HCT116 (cell line): Measurements from ENCODE around the gene ARTN. TPM values are rescaled to one million over a fixed set of nuclear protein-coding genes. Genes with fewer than 3 reads are reported as not detected.
A peak's percentile ranks its signal among the peaks of the same experiment; 100 is the strongest.

ENCODE experiments used
- ATAC-seq: fragments of 200-7000 bp; cut with Tn5 transposase; 2 replicates; pipeline ENCODE4 v1.9.1; 2020; ENCODE audit warnings: mild to moderate bottlenecking, moderate library complexity
- BruUV-seq: library from RNA; stranded (reverse); fragments of 400-500 nt; replicated peaks from 2 replicates; lab custom pipeline; 2021; lab: Mats Ljungman, UMichigan
- CTCF ChIA-PET: fragments of 300-600 bp; sonication (Branson Sonifier 250); formaldehyde crosslinking; loops from one replicate; lab custom pipeline; 2021; ENCODE audit warnings: antibody characterized with exemption; lab: Charles Lee
- POLR2A ChIA-PET: fragments of 300-600, 350-600 bp; sonication (Branson Sonifier 250); formaldehyde crosslinking; loops from one replicate; lab custom pipeline; 2021; ENCODE audit warnings: antibody characterized with exemption; lab: Charles Lee
- RAD21 ChIA-PET, 2 experiments: fragments of 300-600 bp; sonication (Branson Sonifier 250); formaldehyde crosslinking; loops; one replicate each; lab custom pipeline; 2023; ENCODE audit warnings: low total read pairs in 2 of 2; ENCODE audit not compliant: uncharacterized antibody in 2 of 2, unreplicated experiment in 2 of 2, low non-redundant PET in 1 of 2; lab: Charles Lee
- DNase-seq: peaks from one replicate; pipeline ENCODE4 v3.0.0-alpha.2; 2010; ENCODE audit warnings: low read depth, low spot score
- H2AFZ ChIP-seq: fragments of 200-600 bp; shearing (Covaris generic), sonication (generic); 2 replicates; pipeline ENCODE4 v1.6.1; 2017; ENCODE audit warnings: low read depth, mixed run types, mixed read lengths, antibody characterized with exemption, low read length; ENCODE audit not compliant: poor library complexity, severe bottlenecking
- H3K27ac ChIP-seq: 2 replicates; pipeline ENCODE4 v1.5.1; 2012; ENCODE audit warnings: low read depth, low read length
- H3K27me3 ChIP-seq: fragments of 200-600 bp; sonication (generic); 2 replicates; pipeline ENCODE4 v1.6.1; 2016; ENCODE audit warnings: mixed run types, low read length, mixed read lengths; ENCODE audit not compliant: insufficient read depth
- H3K36me3 ChIP-seq, 2 experiments: fragments of 200-500 bp in 1 of 2; fragments of 200-600 bp in 1 of 2; sonication (Bioruptor generic) in 1 of 2; sonication (generic) in 1 of 2; 2 replicates each; pipeline versions ENCODE4 v1.5.1 to v1.6.1; 2014 to 2016; ENCODE audit warnings: low read length in 2 of 2, inconsistent platforms in 1 of 2, mixed read lengths in 1 of 2, mixed run types in 1 of 2; ENCODE audit not compliant: insufficient read depth in 2 of 2, control insufficient read depth in 1 of 2
- H3K4me1 ChIP-seq, 2 experiments: fragments of 200-600 bp in 1 of 2; sonication (generic) in 1 of 2; 2 replicates each; pipeline versions ENCODE4 v1.5.1 to v1.6.1; 2012 to 2017; ENCODE audit warnings: low read length in 2 of 2, inconsistent platforms in 1 of 2, mild to moderate bottlenecking in 1 of 2, mixed read lengths in 1 of 2, mixed run types in 1 of 2, moderate library complexity in 1 of 2; ENCODE audit not compliant: insufficient read depth in 2 of 2, control insufficient read depth in 1 of 2
- H3K4me2 ChIP-seq: fragments of 200-600 bp; sonication (generic); 2 replicates; pipeline ENCODE4 v1.6.1; 2017; ENCODE audit warnings: mixed run types, low read length, mixed read lengths
- H3K4me3 ChIP-seq, 2 experiments: fragments of 200-600 bp in 1 of 2; sonication (generic) in 1 of 2; replicated peaks in 1 of 2; 2 replicates each; pipeline ENCODE4 v1.5.1; 2011 to 2016; ENCODE audit warnings: low read length in 2 of 2, control low read depth in 1 of 2, low read depth in 1 of 2, mild to moderate bottlenecking in 1 of 2, mixed read lengths in 1 of 2, mixed run types in 1 of 2
- H3K79me2 ChIP-seq: fragments of 200-600 bp; sonication (generic); 2 replicates; pipeline ENCODE4 v1.6.1; 2017; ENCODE audit warnings: mild to moderate bottlenecking, mixed run types, low read length, moderate library complexity, mixed read lengths; ENCODE audit not compliant: insufficient read depth
- H3K9ac ChIP-seq: fragments of 200-600 bp; sonication (generic); 2 replicates; pipeline ENCODE4 v1.6.1; 2016; ENCODE audit warnings: low read length, mixed read lengths
- H3K9me2 ChIP-seq: fragments of 200-600 bp; sonication (generic), shearing (Covaris generic); 2 replicates; pipeline ENCODE4 v1.6.1; 2017; ENCODE audit warnings: mixed run types, mild to moderate bottlenecking, moderate library complexity; ENCODE audit not compliant: insufficient read depth
- H3K9me3 ChIP-seq, 2 experiments: fragments of 200-500 bp in 1 of 2; fragments of 200-600 bp in 1 of 2; sonication (Bioruptor generic) in 1 of 2; sonication (generic) in 1 of 2; 2 replicates each; pipeline ENCODE4 v1.6.1; 2014 to 2017; ENCODE audit warnings: low read length in 2 of 2, mixed read lengths in 2 of 2, inconsistent platforms in 1 of 2, low read depth in 1 of 2, mild to moderate bottlenecking in 1 of 2, mixed run types in 1 of 2, moderate library complexity in 1 of 2; ENCODE audit not compliant: control insufficient read depth in 1 of 2, insufficient read depth in 1 of 2
- H4K20me1 ChIP-seq: fragments of 200-600 bp; sonication (generic), shearing (Covaris generic); 2 replicates; pipeline ENCODE4 v1.6.1; 2017; ENCODE audit warnings: mixed run types, mild to moderate bottlenecking, moderate library complexity; ENCODE audit not compliant: insufficient read depth
- CBX3 ChIP-seq: IDR thresholded peaks from 2 replicates; pipeline ENCODE4 v1.6.1; 2012; ENCODE audit warnings: low read depth
- CEBPB ChIP-seq: IDR thresholded peaks from 2 replicates; pipeline ENCODE4 v1.6.1; 2012; ENCODE audit warnings: low read depth
- ELF1 ChIP-seq: IDR thresholded peaks from 2 replicates; pipeline ENCODE4 v1.6.1; 2012; ENCODE audit warnings: low read depth, borderline replicate concordance
- EZH2 ChIP-seq: fragments of 200-600 bp; sonication (generic); IDR thresholded peaks from 2 replicates; pipeline ENCODE4 v1.6.1; 2017; ENCODE audit warnings: antibody characterized with exemption, mixed run types
- FOSL1 ChIP-seq: IDR thresholded peaks from 2 replicates; pipeline ENCODE4 v1.6.1; 2012; ENCODE audit warnings: low read depth
- JUND ChIP-seq: IDR thresholded peaks from 2 replicates; pipeline ENCODE4 v1.6.1; 2012
- POLR2A ChIP-seq: IDR thresholded peaks from 2 replicates; pipeline ENCODE4 v1.7.0; 2011; ENCODE audit warnings: borderline replicate concordance; ENCODE audit not compliant: insufficient read depth, insufficient read length; ENCODE audit errors: extremely low read depth
- RAD21 ChIP-seq: IDR thresholded peaks from 2 replicates; pipeline ENCODE4 v1.6.1; 2012; ENCODE audit warnings: low read depth, mild to moderate bottlenecking
- SIN3A ChIP-seq: IDR thresholded peaks from 2 replicates; pipeline ENCODE4 v1.6.1; 2012; ENCODE audit warnings: low read depth
- SRF ChIP-seq: IDR thresholded peaks from 2 replicates; pipeline ENCODE4 v1.6.1; 2012; ENCODE audit warnings: low read depth
- TCF7L2 ChIP-seq: IDR thresholded peaks from 2 replicates; pipeline ENCODE4 v1.7.0; 2011; ENCODE audit warnings: borderline replicate concordance, inconsistent platforms; ENCODE audit not compliant: insufficient read depth, insufficient read length; ENCODE audit errors: extremely low read depth
- YY1 ChIP-seq: IDR thresholded peaks from 2 replicates; pipeline ENCODE4 v1.6.1; 2011; ENCODE audit warnings: low read length, low read depth, moderate library complexity, mild to moderate bottlenecking; ENCODE audit not compliant: insufficient replicate concordance; ENCODE audit errors: extremely low read depth
- ZNF274 ChIP-seq: fragments of 200-500 bp; sonication (Bioruptor generic); IDR thresholded peaks from 2 replicates; pipeline ENCODE4 v1.6.1; 2014; ENCODE audit warnings: mild to moderate bottlenecking, low read depth, low read length, inconsistent platforms
- intact Hi-C: fragments of 100-400 bp; cut with micrococcal nuclease; formaldehyde crosslinking; loops from 2 replicates; pipeline ENCODE4 v1.10.0; 2022
- total RNA-seq: library from RNA; stranded (reverse); gene quantifications from one replicate; pipeline ENCODE4 v1.2.1, GENCODE V29; 2021; ENCODE audit not compliant: unreplicated experiment
- TF ChIP-seq, protein P1 (sequence below): IDR thresholded peaks from 2 replicates; pipeline ENCODE4 v1.6.1; 2012
- TF ChIP-seq, protein P2 (sequence below): IDR thresholded peaks from 2 replicates; pipeline ENCODE4 v1.6.1; 2011; ENCODE audit warnings: mild to moderate bottlenecking, low read length, moderate library complexity; ENCODE audit not compliant: insufficient replicate concordance; ENCODE audit errors: extremely low read depth

The ARTN gene
- total RNA-seq, 1 experiment from 2014 or later: 36.4 TPM

DNA sequence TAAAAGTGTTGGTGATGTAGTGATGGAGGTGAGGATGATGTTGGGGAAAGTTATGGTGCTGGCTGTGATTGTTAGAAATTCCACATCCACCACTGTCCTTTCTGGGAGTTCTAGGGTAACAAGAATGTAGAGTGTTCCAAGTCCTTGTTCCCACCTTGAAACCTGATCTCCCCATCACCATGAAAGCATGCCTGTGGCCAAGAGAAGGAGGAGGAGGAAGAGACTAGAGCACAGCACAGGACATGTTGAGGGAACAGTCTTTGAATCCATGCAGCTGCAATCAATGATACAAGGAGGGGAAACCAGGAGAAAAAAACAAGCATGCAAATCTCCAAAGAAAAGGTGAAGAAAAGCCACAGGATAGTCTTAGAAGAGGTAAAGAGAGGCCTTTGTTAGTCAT, 45.9 kb upstream of the ARTN start:
- Histone ChIP-seq H3K9me3 (no peaks in the 10 kb centered on the region), H3K9me2 (no peaks in the 10 kb centered on the region), H3K4me3 (no peak overlapping the region), H3K27ac (no peak overlapping the region), H3K9ac (no peak overlapping the region), H3K27me3 (no peaks in the 10 kb centered on the region), H3K4me1 (peaks cover 28 to 66% of the 10 kb centered on the region in 2 experiments), H2AFZ (no peak overlapping the region), H3K4me2 (peak overlapping the region; percentile 49), H4K20me1 (no peaks in the 10 kb centered on the region), H3K36me3 (no peaks in the 10 kb centered on the region), H3K79me2 (no peaks in the 10 kb centered on the region)
- ATAC-seq (peak; percentile 43; the same call in 1 of the 2 replicates), DNase-seq (no peak)
- ChIA-PET RAD21 (no interaction called here), POLR2A (no interaction called here), CTCF (no interaction called here)
- no peak for TF ChIP-seq SRF
- TF ChIP-seq, protein P1, sequence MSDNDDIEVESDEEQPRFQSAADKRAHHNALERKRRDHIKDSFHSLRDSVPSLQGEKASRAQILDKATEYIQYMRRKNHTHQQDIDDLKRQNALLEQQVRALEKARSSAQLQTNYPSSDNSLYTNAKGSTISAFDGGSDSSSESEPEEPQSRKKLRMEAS: peak; percentile 34; the same call in 1 of the 2 replicates
- TF ChIP-seq YY1: no peak
- TF ChIP-seq TCF7L2: peak; percentile 24
- TF ChIP-seq ELF1: no peak
- TF ChIP-seq RAD21: no peak
- no TSS peak for BruUV-seq
- intact Hi-C loops: no loop called here

- H3K79me2 ChIP-seq: no peaks in the 10 kb centered on the region
- ATAC-seq: no peak
- RAD21 ChIA-PET: no interaction called here
- TF ChIP-seq POLR2A (no peak), FOSL1 (no peak), JUND (no peak), EZH2 (no peak), RAD21 (no peak), CEBPB (no peak), SIN3A (no peak), CBX3 (no peak), ELF1 (no peak), SRF (no peak), YY1 (no peak), ZNF274 (no peak)
- TF ChIP-seq, protein P1: no peak
- TF ChIP-seq, protein P2, sequence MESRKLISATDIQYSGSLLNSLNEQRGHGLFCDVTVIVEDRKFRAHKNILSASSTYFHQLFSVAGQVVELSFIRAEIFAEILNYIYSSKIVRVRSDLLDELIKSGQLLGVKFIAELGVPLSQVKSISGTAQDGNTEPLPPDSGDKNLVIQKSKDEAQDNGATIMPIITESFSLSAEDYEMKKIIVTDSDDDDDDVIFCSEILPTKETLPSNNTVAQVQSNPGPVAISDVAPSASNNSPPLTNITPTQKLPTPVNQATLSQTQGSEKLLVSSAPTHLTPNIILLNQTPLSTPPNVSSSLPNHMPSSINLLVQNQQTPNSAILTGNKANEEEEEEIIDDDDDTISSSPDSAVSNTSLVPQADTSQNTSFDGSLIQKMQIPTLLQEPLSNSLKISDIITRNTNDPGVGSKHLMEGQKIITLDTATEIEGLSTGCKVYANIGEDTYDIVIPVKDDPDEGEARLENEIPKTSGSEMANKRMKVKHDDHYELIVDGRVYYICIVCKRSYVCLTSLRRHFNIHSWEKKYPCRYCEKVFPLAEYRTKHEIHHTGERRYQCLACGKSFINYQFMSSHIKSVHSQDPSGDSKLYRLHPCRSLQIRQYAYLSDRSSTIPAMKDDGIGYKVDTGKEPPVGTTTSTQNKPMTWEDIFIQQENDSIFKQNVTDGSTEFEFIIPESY: no peak
Observed at GRCh38 chr1:43890815-43891214, 42.8 kb upstream of the ARTN start.

More at GRCh38 chr1:43890815-43891214, 42.8 kb upstream of the ARTN start:
- H3K36me3 ChIP-seq: no peaks in the 10 kb centered on the region
- ChIA-PET CTCF (no interaction called here), POLR2A (interaction anchor here (1.6 kb wide), 1 partner anchor 39 kb away, joined by 3 read pairs; no protein-coding TSS in a partner anchor)
- no peaks in the 10 kb centered on the region for H3K27me3 ChIP-seq
- H3K4me3 ChIP-seq: no peak overlapping the region
- no peaks in the 10 kb centered on the region for H4K20me1 ChIP-seq
- H3K27ac ChIP-seq: no peak overlapping the region
- H3K9me2 ChIP-seq: no peaks in the 10 kb centered on the region
- no peak for DNase-seq
- BruUV-seq: no TSS peak
- no peak overlapping the region for H3K9ac ChIP-seq
- no peaks in the 10 kb centered on the region for H3K9me3 ChIP-seq
- H2AFZ ChIP-seq: no peak overlapping the region
- peaks cover 19 to 36% of the 10 kb centered on the region in 2 experiments for H3K4me1 ChIP-seq
- no peak overlapping the region for H3K4me2 ChIP-seq
- intact Hi-C loops: no loop called here
